HTERT RPE-1 (cell line): ENCODE data around the gene SPATA31E1.
"Not testable (repeated sequence)": the region's sequence is repeated elsewhere in the genome, so short reads cannot be mapped to it uniquely, and the experiment has no call there.

Source experiments
- in situ Hi-C: fragments of 300-500 bp; cut with MboI; formaldehyde crosslinking; loops from 4 replicates; pipeline ENCODE4 v1.14.3; 2020; ENCODE audit warnings: low sequenced_read_pairs

SPATA31E1 gene

GRCh38 chr9:87882627-87883026, at the start of gene SPATA31E1:
TSS of gene SPATA31E1 (plus strand) at chr9:87882877. CDS start at chr9:87882892, 15 bp downstream.
- in situ Hi-C loops, result no loop called here

GRCh38 chr9:87834357-87834756, 48.3 kb upstream of the SPATA31E1 start:
- in situ Hi-C loops, result no loop called here

GRCh38 chr9:87836536-87836935, 46.1 kb upstream of the SPATA31E1 start:
- in situ Hi-C loops, result no loop called here

- in situ Hi-C loops, result no loop called here
Observed at GRCh38 chr9:87836951-87837705, 45.5 kb upstream of the SPATA31E1 start.

- in situ Hi-C loops, result no loop called here
Observed at GRCh38 chr9:87840134-87840533, 42.5 kb upstream of the SPATA31E1 start.

- in situ Hi-C loops, result no loop called here
Observed at GRCh38 chr9:87842878-87843585, 39.6 kb upstream of the SPATA31E1 start.

- in situ Hi-C loops, result no loop called here
Observed at GRCh38 chr9:87844506-87844905, 38.2 kb upstream of the SPATA31E1 start.

GRCh38 chr9:87847817-87848216, 34.9 kb upstream of the SPATA31E1 start:
- in situ Hi-C loops, result not testable (repeated sequence)

- in situ Hi-C loops, result no loop called here
Observed at GRCh38 chr9:87849144-87849758, 33.4 kb upstream of the SPATA31E1 start.

GRCh38 chr9:87850391-87850790, 32.3 kb upstream of the SPATA31E1 start:
- in situ Hi-C loops, result no loop called here

GRCh38 chr9:87851186-87851585, 31.5 kb upstream of the SPATA31E1 start:
- in situ Hi-C loops, result not testable (repeated sequence)

- in situ Hi-C loops, result no loop called here
Observed at GRCh38 chr9:87853302-87853701, 29.4 kb upstream of the SPATA31E1 start.

GRCh38 chr9:87853876-87854579, 28.6 kb upstream of the SPATA31E1 start:
- in situ Hi-C loops, result no loop called here

- in situ Hi-C loops, result no loop called here
Observed at GRCh38 chr9:87854580-87854955, 28.1 kb upstream of the SPATA31E1 start.

- in situ Hi-C loops, result no loop called here
Observed at GRCh38 chr9:87855061-87855460, 27.6 kb upstream of the SPATA31E1 start.

GRCh38 chr9:87857141-87857947, 25.3 kb upstream of the SPATA31E1 start:
- in situ Hi-C loops, result no loop called here

GRCh38 chr9:87857948-87858335, 24.7 kb upstream of the SPATA31E1 start:
- in situ Hi-C loops, result no loop called here

- in situ Hi-C loops, result no loop called here
Observed at GRCh38 chr9:87859137-87859536, 23.5 kb upstream of the SPATA31E1 start.

- in situ Hi-C loops, result no loop called here
Observed at GRCh38 chr9:87859786-87860185, 22.9 kb upstream of the SPATA31E1 start.

- in situ Hi-C loops, result no loop called here
Observed at GRCh38 chr9:87861332-87861731, 21.3 kb upstream of the SPATA31E1 start.
